Thyroid gland (tissue), 4 donors: Measurements from ENCODE around the gene SLC8B1.

Experiments used
- POLR2A ChIP-seq, 2 donors: fragments of 450-650 bp; IDR thresholded peaks; one replicate each; pipeline ENCODE4 v1.6.1; 2017; ENCODE audit warnings: antibody characterized with exemption in 2 of 2, mild to moderate bottlenecking in 2 of 2, moderate library complexity in 1 of 2
- TF ChIP-seq, protein P1 (sequence below), 6 experiments: fragments of 200-600 bp in 3 of 6; fragments of 450-650 bp in 3 of 6; sonication (generic) in 3 of 6; IDR thresholded peaks; one replicate each; pipeline ENCODE4 v1.5.1; 2016 to 2019; ENCODE audit warnings: antibody characterized with exemption in 6 of 6, mild to moderate bottlenecking in 2 of 6, inconsistent platforms in 1 of 6, moderate library complexity in 1 of 6

- TF ChIP-seq POLR2A (IDR thresholded peaks at IDR 0.05), result no peak
- TF ChIP-seq, protein P1, sequence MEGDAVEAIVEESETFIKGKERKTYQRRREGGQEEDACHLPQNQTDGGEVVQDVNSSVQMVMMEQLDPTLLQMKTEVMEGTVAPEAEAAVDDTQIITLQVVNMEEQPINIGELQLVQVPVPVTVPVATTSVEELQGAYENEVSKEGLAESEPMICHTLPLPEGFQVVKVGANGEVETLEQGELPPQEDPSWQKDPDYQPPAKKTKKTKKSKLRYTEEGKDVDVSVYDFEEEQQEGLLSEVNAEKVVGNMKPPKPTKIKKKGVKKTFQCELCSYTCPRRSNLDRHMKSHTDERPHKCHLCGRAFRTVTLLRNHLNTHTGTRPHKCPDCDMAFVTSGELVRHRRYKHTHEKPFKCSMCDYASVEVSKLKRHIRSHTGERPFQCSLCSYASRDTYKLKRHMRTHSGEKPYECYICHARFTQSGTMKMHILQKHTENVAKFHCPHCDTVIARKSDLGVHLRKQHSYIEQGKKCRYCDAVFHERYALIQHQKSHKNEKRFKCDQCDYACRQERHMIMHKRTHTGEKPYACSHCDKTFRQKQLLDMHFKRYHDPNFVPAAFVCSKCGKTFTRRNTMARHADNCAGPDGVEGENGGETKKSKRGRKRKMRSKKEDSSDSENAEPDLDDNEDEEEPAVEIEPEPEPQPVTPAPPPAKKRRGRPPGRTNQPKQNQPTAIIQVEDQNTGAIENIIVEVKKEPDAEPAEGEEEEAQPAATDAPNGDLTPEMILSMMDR (IDR thresholded peaks at IDR 0.05), result no peak
These were observed 83.4 kb downstream of the SLC8B1 start for GRCh38 chr12:113251404-113252070.
